Activated CD4-positive, alpha-beta T cell treated with anti-CD3 and anti-CD28 coated beads for 36 hours (primary cell): Measurements from ENCODE around the gene SSBP4. TPM values are rescaled to one million over a fixed set of nuclear protein-coding genes. Genes with fewer than 3 reads are reported as not detected.

Experiments used
- ATAC-seq: fragments of 200-7000 bp; cut with Tn5 transposase; one replicate; pipeline ENCODE4 v1.10.0; 2021; ENCODE audit warnings: mild to moderate bottlenecking, moderate library complexity
- CTCF ChIA-PET: fragments of 350-600 bp; sonication (Branson Sonifier 250); formaldehyde crosslinking; loops from one replicate; lab custom pipeline; 2021; ENCODE audit warnings: antibody characterized with exemption; lab: Charles Lee
- POLR2A ChIA-PET: fragments of 350-600 bp; sonication (Branson Sonifier 250); formaldehyde crosslinking; loops from one replicate; lab custom pipeline; 2021; ENCODE audit warnings: antibody characterized with exemption, inconsistent platforms; lab: Charles Lee
- DNase-seq: peaks from one replicate; pipeline ENCODE4 v3.0.0-alpha.2; 2020
- H3K27ac Mint-ChIP-seq: one replicate; pipeline ENCODE4 v1.8.0; 2021; ENCODE audit warnings: mixed read lengths
- H3K27me3 Mint-ChIP-seq: one replicate; pipeline ENCODE4 v1.8.0; 2021; ENCODE audit warnings: mixed read lengths
- H3K36me3 Mint-ChIP-seq: one replicate; pipeline ENCODE4 v1.8.0; 2021; ENCODE audit warnings: low read depth, mixed read lengths
- H3K4me1 Mint-ChIP-seq: one replicate; pipeline ENCODE4 v1.8.0; 2021; ENCODE audit warnings: mixed read lengths
- H3K4me3 Mint-ChIP-seq: one replicate; pipeline ENCODE4 v1.8.0; 2021; ENCODE audit warnings: mild to moderate bottlenecking, moderate library complexity, mixed read lengths
- H3K9me3 Mint-ChIP-seq: one replicate; pipeline ENCODE4 v1.8.0; 2021; ENCODE audit warnings: low read depth, mixed read lengths
- intact Hi-C, 2 experiments: fragments of 100-400 bp; cut with DNase I in 1 of 2; cut with micrococcal nuclease in 1 of 2; formaldehyde crosslinking; loops; one replicate each; pipeline versions ENCODE4 v1.14.2 to v1.15.1; 2022 to 2024; cut with DNase I, micrococcal nuclease
- total RNA-seq, 2 experiments: library from RNA; stranded (reverse); gene quantifications; one replicate each; pipeline ENCODE4 v1.2.3, GENCODE V29; 2021

SSBP4 gene
- total RNA-seq, 2 experiments from 2014 or later: 71.7 to 79.3 TPM

- H3K4me1 Mint-ChIP-seq: peaks cover 27% of the 10 kb centered on the region
- no peaks in the 10 kb centered on the region for H3K9me3 Mint-ChIP-seq
- ATAC-seq: no peak
- intact Hi-C loops: loop anchor here in 1 of 2 experiments (5.0 kb wide), 1 partner anchor 353 kb away; no protein-coding TSS in a partner anchor
- CTCF ChIA-PET: interaction anchor here (0.9 to 1.2 kb wide), 4 partner anchors 15 to 158 kb away, joined by 3 to 7 read pairs (median 4); partner anchors contain the start of gene SSBP4
- H3K36me3 Mint-ChIP-seq: peaks cover 13% of the 10 kb centered on the region
- no peak for DNase-seq
- H3K4me3 Mint-ChIP-seq: peak overlapping the region; percentile 15
- POLR2A ChIA-PET: no interaction called here
- no peak overlapping the region for H3K27ac Mint-ChIP-seq
- no peaks in the 10 kb centered on the region for H3K27me3 Mint-ChIP-seq
These were observed 15.4 kb downstream of the SSBP4 start for GRCh38 chr19:18434411-18435175.

- DNase-seq (peak; percentile 13), ATAC-seq (no peak)
- no peak overlapping the region for H3K27ac Mint-ChIP-seq
- intact Hi-C loops: loop anchor here in 1 of 2 experiments (5.0 kb wide), 1 partner anchor 352 kb away; no protein-coding TSS in a partner anchor
- H3K27me3 Mint-ChIP-seq: no peaks in the 10 kb centered on the region
- no peaks in the 10 kb centered on the region for H3K9me3 Mint-ChIP-seq
- H3K4me1 Mint-ChIP-seq: peaks cover 22% of the 10 kb centered on the region
- no peak overlapping the region for H3K4me3 Mint-ChIP-seq
- ChIA-PET CTCF (interaction anchor here (1.1 to 1.2 kb wide), 2 partner anchors 47 to 158 kb away, joined by 3 to 4 read pairs; no protein-coding TSS in a partner anchor), POLR2A (interaction anchor here (0.6 kb wide), 1 partner anchor 283 kb away, joined by 3 read pairs; the partner anchor contains the start of gene PIK3R2)
- H3K36me3 Mint-ChIP-seq: peaks cover 13% of the 10 kb centered on the region
These were observed 16.1 kb downstream of the SSBP4 start for GRCh38 chr19:18435178-18435841.

- Mint-ChIP-seq H3K9me3 (no peaks in the 10 kb centered on the region), H3K27me3 (no peaks in the 10 kb centered on the region), H3K4me3 (peak overlapping the region; percentile 26), H3K27ac (no peak overlapping the region), H3K4me1 (peaks cover 19% of the 10 kb centered on the region), H3K36me3 (peaks cover 11% of the 10 kb centered on the region)
- ChIA-PET POLR2A (interaction anchor here (0.6 kb wide), 1 partner anchor 283 kb away, joined by 3 read pairs; the partner anchor contains the start of gene PIK3R2), CTCF (interaction anchor here (1.1 kb wide), 1 partner anchor 157 kb away, joined by 3 read pairs; no protein-coding TSS in a partner anchor)
- ATAC-seq: no peak
- DNase-seq: no peak
- intact Hi-C loops: loop anchor here (2.0 to 5.0 kb wide), 2 partner anchors 17 to 351 kb away; partner anchors contain the start of gene SSBP4 (in 1 of the 2)
These were observed 16.9 kb downstream of the SSBP4 start for GRCh38 chr19:18435842-18436670.

DNA sequence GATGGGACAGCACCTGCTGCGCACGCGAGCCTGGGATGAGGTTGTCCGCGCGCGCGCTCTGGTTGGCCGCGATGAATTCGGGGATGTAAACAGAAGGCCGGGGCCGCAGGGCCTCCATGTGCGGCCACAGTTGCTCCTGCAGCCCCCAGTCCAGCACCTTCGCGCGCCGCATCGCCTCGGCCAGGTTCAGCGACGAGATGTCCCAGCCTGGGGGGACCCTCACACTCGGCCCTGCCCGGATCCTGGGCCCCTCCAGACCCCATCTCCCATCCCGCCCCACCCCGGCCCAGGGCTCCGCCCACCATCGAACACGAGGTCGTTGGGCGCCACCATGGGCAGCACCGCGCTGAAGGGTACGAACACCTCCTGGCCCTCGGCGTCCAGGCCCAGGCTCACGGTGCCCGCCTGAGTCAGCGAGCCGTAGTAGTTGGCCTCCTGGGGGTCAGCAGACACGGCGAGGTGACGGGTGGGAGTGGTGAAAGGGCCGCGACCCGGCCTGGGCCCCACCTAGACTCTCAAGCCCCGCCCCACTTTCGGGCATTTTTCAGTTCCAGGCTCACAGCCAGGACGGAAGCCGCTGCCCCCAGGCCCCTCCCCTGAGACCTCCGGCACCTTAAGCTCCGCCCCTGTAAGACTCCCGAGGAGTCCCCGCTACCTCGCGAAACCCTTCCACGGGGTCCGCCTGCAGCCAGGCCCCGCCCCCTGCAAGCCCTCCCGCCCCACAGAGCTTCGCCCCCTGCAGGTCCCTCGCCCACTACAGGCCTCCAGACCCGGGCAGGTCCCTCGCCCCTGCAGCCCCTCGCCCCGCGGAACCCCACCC lies 17.7 kb downstream of the SSBP4 start:
- ATAC-seq: peak; percentile 62
- peaks cover 21% of the 10 kb centered on the region for H3K4me1 Mint-ChIP-seq
- H3K36me3 Mint-ChIP-seq: peaks cover 11% of the 10 kb centered on the region
- intact Hi-C loops: loop anchor here (1.0 to 5.0 kb wide), 3 partner anchors 18 to 350 kb away; partner anchors contain the start of gene SSBP4 (in 2 of the 2)
- CTCF ChIA-PET: no interaction called here
- no peaks in the 10 kb centered on the region for H3K9me3 Mint-ChIP-seq
- POLR2A ChIA-PET: interaction anchor here (0.5 kb wide), 1 partner anchor 1298 kb away, joined by 4 read pairs; no protein-coding TSS in a partner anchor
- DNase-seq: peak; percentile 80
- no peaks in the 10 kb centered on the region for H3K27me3 Mint-ChIP-seq
- H3K4me3 Mint-ChIP-seq: peak overlapping the region; percentile 63
- H3K27ac Mint-ChIP-seq: no peak overlapping the region

- ChIA-PET CTCF (no interaction called here), POLR2A (no interaction called here)
- Mint-ChIP-seq H3K27ac (no peak within 1 kb of the TSS), H3K9me3 (peaks cover 3% of the 10 kb centered on the region), H3K4me3 (peak within 1 kb of the TSS; percentile 63), H3K36me3 (peaks cover 15% of the 10 kb centered on the region), H3K4me1 (peaks cover 23% of the 10 kb centered on the region), H3K27me3 (no peaks in the 10 kb centered on the region)
- intact Hi-C loops: loop anchor here (1.0 to 5.0 kb wide), 3 partner anchors 18 to 350 kb away; partner anchors contain the start of gene SSBP4 (in 2 of the 2)
- DNase-seq: peak; percentile 65
- ATAC-seq: peak; percentile 15
These were observed 18.5 kb downstream of the SSBP4 start, which contains the start of gene ISYNA1 for GRCh38 chr19:18437491-18438330. Gene ISYNA1, minus strand, starts transcription at chr19:18438133. Its CDS starts 154 bp downstream, at chr19:18437979.

DNA sequence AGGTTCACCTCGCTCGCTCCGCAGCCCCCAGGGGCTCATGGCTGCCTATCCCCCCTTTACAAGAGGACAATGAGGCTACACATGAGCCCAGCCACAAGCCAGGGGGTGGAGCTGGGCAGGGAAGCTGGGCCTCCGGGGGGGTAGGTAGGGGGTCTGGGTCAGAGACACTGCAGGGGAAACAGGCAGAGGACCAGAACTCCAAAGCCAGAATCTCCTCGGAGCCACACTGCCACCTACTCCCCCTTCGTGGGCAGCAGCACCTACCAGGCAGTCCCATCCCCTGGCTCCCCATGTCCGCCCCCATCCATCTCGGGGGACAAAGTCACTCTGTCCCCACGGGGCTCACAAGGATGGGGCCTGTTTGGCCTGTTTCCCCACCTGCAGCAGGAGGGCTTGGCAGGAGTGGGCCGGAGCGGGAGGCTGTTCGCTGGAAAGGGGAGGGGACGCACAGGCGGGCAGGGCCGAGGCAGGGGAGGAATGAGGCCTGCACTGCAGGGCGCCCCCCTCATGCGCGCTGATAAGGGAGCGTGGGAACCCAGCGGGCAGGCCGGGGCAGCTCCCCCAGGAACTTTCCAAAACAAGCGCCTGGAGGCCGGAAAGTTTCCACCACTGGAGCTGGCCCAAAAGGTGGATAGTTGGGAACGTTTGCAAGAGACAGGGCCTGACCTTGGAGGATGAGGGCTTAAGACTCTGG lies 19.3 kb downstream of the SSBP4 start:
- CTCF ChIA-PET: interaction anchor here (0.6 kb wide), 1 partner anchor 208 kb away, joined by 5 read pairs; no protein-coding TSS in a partner anchor
- no peak for ATAC-seq
- intact Hi-C loops: loop anchor here in 1 of 2 experiments (5.0 kb wide), 1 partner anchor 349 kb away; no protein-coding TSS in a partner anchor
- Mint-ChIP-seq H3K27ac (no peak overlapping the region), H3K27me3 (no peaks in the 10 kb centered on the region), H3K4me3 (no peak overlapping the region), H3K4me1 (peaks cover 25% of the 10 kb centered on the region), H3K9me3 (peaks cover 3% of the 10 kb centered on the region), H3K36me3 (peaks cover 17% of the 10 kb centered on the region)
- POLR2A ChIA-PET: interaction anchor here (0.8 to 1.0 kb wide), 2 partner anchors 83 to 219 kb away, joined by 3 to 5 read pairs; partner anchors contain the start of gene ELL
- no peak for DNase-seq

DNA sequence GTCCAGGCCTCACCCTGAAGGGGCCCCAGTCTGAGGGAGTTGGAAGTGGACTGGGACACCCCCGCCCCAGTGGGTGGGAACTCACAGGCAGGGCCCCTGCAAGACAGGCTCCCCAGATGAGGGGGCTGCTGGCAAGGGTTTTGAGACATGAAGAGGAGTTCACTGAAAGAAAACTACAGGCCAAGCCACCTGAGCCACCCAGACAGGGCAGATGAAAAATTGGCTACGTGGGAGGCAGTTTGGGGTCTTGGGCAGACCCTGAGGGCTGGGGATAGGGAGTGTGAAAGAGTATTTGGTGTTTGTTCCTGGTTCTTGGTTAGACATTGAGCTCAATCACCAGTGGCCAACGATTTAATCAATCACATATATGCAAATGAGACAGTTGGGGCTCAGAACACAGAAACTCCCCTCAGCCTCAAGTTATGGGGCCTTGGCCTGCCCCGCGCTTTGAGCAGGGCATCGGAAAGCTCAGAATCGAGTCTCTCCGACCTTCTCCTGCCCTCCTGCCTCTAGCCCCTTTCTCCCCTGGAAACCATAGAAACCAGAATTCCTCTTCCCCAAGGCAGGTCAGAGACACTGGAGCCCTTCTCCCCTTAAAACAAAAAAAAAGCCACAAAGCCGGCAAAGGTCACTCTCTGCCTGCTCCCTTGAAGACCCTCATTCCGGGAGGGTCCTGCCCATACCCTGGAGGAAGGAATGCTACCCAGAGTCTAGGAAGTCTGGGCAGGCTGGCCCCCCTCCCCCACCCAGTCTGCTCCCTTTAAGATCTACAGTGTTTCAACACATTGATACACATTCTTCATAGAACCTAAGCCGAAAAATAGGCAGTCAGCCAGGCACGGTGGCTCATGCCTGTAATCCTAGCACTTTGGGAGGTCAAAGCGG lies 20.1 kb downstream of the SSBP4 start:
- H3K27me3 Mint-ChIP-seq: no peaks in the 10 kb centered on the region
- peaks cover 23% of the 10 kb centered on the region for H3K4me1 Mint-ChIP-seq
- intact Hi-C loops: loop anchor here in 1 of 2 experiments (5.0 kb wide), 1 partner anchor 348 kb away; no protein-coding TSS in a partner anchor
- CTCF ChIA-PET: interaction anchor here (0.6 to 0.7 kb wide), 2 partner anchors 208 to 654 kb away, joined by 3 to 5 read pairs; no protein-coding TSS in a partner anchor
- H3K4me3 Mint-ChIP-seq: no peak overlapping the region
- ATAC-seq: no peak
- POLR2A ChIA-PET: interaction anchor here (0.8 to 1.0 kb wide), 2 partner anchors 83 to 219 kb away, joined by 3 to 5 read pairs; partner anchors contain the start of gene ELL
- H3K27ac Mint-ChIP-seq: no peak overlapping the region
- peaks cover 17% of the 10 kb centered on the region for H3K36me3 Mint-ChIP-seq
- peaks cover 3% of the 10 kb centered on the region for H3K9me3 Mint-ChIP-seq
- no peak for DNase-seq

GRCh38 chr19:18439910-18440237 lies 20.7 kb downstream of the SSBP4 start:
- Mint-ChIP-seq H3K4me1 (peaks cover 23% of the 10 kb centered on the region), H3K4me3 (no peak overlapping the region), H3K9me3 (peaks cover 3% of the 10 kb centered on the region), H3K27me3 (no peaks in the 10 kb centered on the region), H3K36me3 (peaks cover 14% of the 10 kb centered on the region), H3K27ac (no peak overlapping the region)
- POLR2A ChIA-PET: no interaction called here
- ATAC-seq (no peak), DNase-seq (no peak)
- intact Hi-C loops: loop anchor here in 1 of 2 experiments (5.0 kb wide), 1 partner anchor 347 kb away; no protein-coding TSS in a partner anchor
- CTCF ChIA-PET: no interaction called here
